ENCODE results near the gene RAET1E.
"Not testable (repeated sequence)": the region's sequence is repeated elsewhere in the genome, so short reads cannot be mapped to it uniquely, and the experiment has no call there.

Gene RAET1E

GRCh38 chr6:149925974-149926777 is 28.3 kb upstream of the RAET1E start:
- peak; percentile 51 for DNase-seq

DNA sequence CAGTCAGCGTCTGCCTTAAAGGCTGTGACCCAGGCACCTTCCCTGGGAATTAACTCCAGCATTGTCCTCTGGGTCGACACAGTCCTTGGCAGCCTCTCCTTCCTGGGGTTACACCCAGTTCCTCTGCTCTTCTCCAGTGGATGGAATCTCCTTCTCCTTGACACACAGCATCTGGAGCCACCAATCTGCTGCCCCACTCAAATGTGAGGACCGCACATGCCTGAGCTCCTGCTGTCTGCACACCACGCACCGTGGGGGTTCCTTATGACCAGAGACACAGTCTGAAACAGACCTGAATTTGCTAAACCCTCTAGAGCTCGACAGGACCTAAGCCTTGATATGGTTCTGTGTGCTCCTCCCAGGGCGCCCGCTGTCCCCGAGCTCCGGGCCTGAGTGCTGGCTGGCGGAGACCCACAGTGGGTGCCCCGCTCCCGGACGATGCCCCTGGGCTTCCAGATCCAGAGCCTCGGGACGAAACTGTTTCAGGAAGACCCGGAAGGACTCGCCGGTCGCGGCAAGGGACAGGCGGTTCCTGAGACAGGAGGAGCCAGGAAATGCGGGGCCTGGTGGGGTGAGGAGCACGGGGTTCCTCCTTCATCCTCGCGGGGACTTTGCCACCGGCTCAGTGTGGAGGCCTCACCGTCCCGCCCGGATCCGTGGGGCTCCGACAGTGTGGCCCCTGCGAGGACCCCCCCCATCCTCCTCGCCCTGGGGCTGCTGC is 27.5 kb upstream of the RAET1E start:
- DNase-seq, result no peak

DNA sequence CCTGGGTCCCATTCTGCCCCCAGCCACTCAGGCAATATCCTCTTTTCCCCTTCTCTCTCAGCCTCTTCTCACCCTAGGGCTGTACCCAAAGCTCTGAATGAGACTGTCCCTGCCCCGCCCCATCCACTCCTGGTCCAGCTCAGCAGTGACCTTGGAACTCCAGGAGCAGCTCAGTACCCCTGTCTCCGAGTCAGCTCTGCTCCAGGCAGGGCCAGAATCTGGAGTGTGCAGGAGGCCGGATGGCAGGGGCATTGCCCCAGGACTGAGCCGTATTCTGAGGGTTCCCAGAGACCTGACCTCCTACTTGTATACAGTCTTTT is 27.0 kb upstream of the RAET1E start:
- no peak for DNase-seq

GRCh38 chr6:149924206-149924932 is 26.5 kb upstream of the RAET1E start:
- DNase-seq, result no peak

GRCh38 chr6:149923327-149923986 is 25.5 kb upstream of the RAET1E start:
- DNase-seq, result no peak

DNA sequence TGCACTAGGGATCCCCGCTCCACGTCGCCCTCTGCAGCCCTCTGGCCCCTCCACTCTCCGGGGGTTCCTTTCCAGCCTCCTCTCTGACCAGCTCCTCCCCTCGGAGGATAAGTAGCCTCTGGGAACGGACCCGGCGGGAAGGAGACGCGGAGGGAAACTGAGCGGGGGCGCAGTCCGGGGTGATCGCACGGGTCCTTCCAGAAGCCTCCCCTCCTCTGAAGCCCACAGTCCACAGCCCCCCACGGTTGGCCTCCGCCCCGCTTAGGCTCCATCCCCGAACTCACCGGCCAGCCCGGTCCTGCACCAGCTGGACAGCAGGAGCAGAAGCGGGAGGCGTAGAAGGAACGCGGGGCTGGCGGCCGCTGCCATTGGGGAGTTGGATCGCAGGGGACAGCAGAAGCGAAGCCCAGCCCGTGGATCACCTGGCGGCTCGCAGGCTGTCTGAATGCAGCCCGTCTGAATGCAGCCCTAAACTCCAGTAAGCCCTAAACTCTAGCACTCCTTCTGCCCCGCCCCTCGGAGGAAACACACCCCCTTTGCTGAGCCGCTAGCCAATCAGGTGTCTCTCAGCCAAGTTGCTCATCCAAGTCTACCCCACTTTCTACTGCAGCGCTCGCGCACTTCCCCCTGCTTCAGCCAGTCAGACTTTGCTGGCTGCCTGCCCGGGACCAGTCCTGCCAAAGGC is 24.9 kb upstream of the RAET1E start, which contains the start of gene RAET1G:
Gene RAET1G (minus strand): TSS at position 480 of the 685 bp plus-strand sequence. CDS start 111 bp downstream, at position 369.
- DNase-seq, result peak; percentile 19

DNA sequence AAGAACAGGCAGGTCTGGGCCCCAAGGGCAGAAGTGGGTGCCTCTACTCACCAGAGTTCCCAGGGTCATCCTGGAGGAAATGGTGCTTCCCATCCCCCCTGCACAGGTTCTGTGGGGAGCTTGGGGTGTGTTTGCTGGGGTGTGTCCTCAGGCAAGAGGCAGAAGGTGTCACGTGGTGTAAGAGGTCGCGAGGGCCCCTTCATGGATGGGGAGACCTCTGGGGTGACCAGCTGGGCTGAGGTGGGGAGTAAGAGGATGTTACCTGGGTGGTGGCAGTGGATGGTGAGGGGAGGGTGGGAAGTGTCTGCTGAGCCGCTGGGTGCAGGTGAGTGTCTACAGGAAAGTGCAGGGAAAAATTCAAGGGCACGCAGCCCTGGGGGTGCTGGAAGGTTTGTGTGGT is 24.2 kb upstream of the RAET1E start:
- DNase-seq, result not testable (repeated sequence)

- DNase-seq, result no peak
Observed at GRCh38 chr6:149921361-149921760, 23.4 kb upstream of the RAET1E start.

GRCh38 chr6:149919834-149920225 is 21.9 kb upstream of the RAET1E start:
- DNase-seq, result no peak

DNA sequence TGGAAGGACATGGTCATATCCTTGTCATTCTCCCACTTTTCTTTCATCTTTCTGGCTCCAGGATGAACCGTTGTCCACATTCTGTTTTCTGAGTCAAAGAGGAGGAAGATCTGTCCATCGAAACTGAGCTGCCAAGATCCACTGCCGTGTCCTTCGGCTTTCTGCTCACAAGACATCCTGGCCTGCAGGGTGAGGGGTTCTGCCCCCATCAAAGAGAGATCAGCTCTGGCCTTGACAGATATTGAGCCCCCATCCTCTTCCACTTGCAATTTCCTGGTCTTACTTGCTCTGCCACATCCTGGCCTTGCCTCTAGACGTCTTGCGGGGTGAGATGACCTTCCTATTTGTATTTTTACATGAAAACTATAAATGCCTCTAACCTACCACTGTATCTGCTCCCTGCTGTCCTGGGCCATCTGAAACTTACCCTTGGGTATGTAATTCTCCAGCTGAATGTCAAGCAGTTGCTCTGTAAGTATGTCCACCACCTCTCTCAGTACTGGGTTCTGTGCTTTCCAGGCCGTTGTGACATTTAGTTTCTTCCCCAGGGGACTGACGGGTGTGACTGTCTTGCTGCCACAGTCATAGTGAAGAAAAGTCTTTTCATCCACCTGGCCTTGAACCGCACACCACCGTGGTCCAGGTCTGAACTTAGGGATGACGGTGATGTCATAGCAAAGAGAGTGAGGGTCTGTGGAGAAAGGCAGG is 21.4 kb upstream of the RAET1E start:
- not testable (repeated sequence) for DNase-seq

GRCh38 chr6:149918151-149918905 is 20.4 kb upstream of the RAET1E start:
- DNase-seq, result no peak

GRCh38 chr6:149917679-149918078 is 19.8 kb upstream of the RAET1E start:
- DNase-seq, result no peak

DNA sequence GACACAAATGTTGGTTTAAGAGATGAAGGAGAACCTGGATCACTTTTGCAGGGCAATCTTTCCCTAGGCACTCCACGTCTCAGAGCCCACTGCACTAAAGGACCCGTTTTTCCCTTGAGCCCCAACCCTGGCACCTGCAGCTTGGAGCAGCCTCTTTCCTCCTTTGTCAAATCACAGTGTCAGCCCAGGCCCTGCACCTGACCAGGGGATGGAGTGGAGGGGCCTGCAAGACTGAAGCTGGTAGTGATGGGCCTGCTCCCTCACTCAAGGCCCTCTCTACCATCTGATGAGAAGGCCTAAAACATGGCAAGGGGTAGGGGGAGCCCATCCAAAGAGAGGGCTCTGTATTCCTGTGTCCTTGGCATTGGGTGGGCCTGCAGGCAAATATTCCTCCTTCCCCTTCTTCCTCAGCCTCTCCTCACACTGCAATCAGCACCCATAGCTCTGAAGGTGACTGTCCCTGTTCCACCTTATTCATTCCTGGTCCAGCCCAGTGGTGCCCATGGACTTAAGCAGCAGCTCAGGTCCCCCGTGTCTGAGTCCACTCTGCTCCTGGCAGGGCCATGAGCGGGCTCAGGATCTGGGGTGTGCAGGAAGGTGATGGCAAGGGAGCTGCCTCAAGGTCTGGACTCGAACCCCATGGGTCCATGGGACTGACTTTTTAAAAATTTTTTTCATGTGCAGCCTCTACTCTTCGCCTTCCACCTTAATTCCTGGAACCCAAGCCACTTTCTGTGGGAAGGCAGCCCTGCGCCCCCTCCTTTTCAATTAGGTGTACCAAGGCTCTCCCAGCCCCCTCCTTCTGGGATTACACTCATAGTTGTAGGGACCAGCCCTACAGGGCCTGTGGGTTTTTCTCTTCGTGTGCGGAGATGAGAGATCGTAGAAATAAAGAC is 18.3 kb upstream of the RAET1E start:
- no peak for DNase-seq

DNA sequence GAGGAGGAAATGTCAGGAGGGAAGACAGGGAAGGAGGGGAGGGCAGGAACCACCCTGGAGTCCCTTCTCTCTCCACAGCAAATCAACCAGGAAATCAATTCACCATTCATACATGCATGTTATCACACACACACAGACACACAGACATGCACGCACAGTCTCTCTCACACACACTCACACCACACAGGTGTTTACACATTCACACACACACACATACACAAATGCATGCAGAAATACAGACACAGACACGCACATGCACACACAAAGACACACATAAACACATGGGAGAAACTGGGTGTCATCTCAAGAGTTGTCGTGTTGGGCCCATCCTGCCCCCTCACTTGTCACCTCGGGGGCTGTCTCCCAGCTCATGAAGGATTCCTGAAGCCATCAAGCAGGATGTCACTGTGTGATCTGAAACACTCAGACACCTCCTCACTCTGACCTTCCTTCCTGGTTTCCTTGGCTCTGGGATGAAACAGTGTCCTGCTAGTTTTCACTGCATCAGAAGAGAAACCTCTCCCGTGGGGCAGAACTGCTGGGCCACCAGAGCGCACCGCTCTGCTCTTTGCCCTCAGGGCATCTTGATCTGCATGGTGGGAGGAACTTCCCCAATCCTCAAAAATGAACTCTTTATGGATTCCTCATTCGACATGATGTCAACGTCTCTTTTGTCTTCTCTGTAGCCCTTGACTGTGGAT is 15.8 kb upstream of the RAET1E start:
- DNase-seq, result no peak

- DNase-seq, result no peak
Observed at GRCh38 chr6:149913085-149913484, 15.2 kb upstream of the RAET1E start.

GRCh38 chr6:149912680-149913079 is 14.8 kb upstream of the RAET1E start:
- not testable (repeated sequence) for DNase-seq

DNA sequence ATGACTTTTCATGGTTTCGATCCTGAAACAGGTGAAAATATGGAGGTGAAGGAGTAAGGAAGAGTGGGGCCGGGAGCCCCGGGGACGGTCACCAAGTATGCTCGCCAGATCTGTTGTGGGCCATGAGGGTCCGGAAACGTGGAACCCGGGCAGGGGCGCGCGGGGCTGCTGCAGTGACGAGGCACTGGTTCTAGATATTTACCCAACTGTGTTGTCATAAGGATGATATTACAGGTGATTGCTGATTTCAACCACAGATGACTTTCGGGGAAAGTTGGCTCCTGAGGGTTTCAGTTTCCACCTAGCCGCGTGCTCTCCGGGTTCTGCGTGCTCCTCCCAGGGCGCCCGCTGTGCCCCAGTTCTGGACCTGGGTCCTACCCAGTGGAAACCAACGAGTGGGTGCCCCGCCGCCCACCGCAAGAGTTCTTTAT is 12.8 kb upstream of the RAET1E start:
- no peak for DNase-seq

- no peak for DNase-seq
Observed at GRCh38 chr6:149909701-149910470, 12.0 kb upstream of the RAET1E start.
